HG02763 (cell line): ENCODE data around the gene MUC4.

Experiments
- ATAC-seq: cut with Tn5 transposase; IDR thresholded peaks from one replicate; pipeline ENCODE4 v1.9.1; 2021; ENCODE audit warnings: mild to moderate bottlenecking, moderate library complexity; ENCODE audit not compliant: unreplicated experiment

MUC4 gene

GRCh38 chr3:195811756-195812155 lies at the start of gene MUC4:
TSS of gene MUC4 (minus strand) at chr3:195811929. CDS start at chr3:195811817, 112 bp downstream.
- no peak for ATAC-seq

- ATAC-seq = no peak
These were observed 48.7 kb upstream of the MUC4 start for GRCh38 chr3:195860456-195860855.

- ATAC-seq = no peak
These were observed 48.2 kb upstream of the MUC4 start for GRCh38 chr3:195859846-195860411.

- no peak for ATAC-seq
These were observed 47.5 kb upstream of the MUC4 start for GRCh38 chr3:195859061-195859845.

- ATAC-seq = no peak
These were observed 44.8 kb upstream of the MUC4 start for GRCh38 chr3:195856410-195857084.

- no peak for ATAC-seq
These were observed 44.0 kb upstream of the MUC4 start for GRCh38 chr3:195855471-195856409.

GRCh38 chr3:195854628-195855294 lies 43.0 kb upstream of the MUC4 start:
- ATAC-seq = no peak

GRCh38 chr3:195853996-195854395 lies 42.3 kb upstream of the MUC4 start:
- ATAC-seq = no peak

- no peak for ATAC-seq
These were observed 41.3 kb upstream of the MUC4 start for GRCh38 chr3:195853036-195853435.

GRCh38 chr3:195850857-195851543 lies 39.3 kb upstream of the MUC4 start:
- ATAC-seq = peak; percentile 75

- no peak for ATAC-seq
These were observed 37.8 kb upstream of the MUC4 start for GRCh38 chr3:195849322-195850074.

- no peak for ATAC-seq
These were observed 35.6 kb upstream of the MUC4 start for GRCh38 chr3:195847055-195847950.

GRCh38 chr3:195845483-195845882 lies 33.8 kb upstream of the MUC4 start:
- no peak for ATAC-seq

GRCh38 chr3:195844671-195845218 lies 33.0 kb upstream of the MUC4 start:
- no peak for ATAC-seq

GRCh38 chr3:195839260-195840010 lies 27.7 kb upstream of the MUC4 start:
- no peak for ATAC-seq

GRCh38 chr3:195838714-195839113 lies 27.0 kb upstream of the MUC4 start:
- ATAC-seq = no peak
